B cell (primary cell): ENCODE results near the gene RAB3A.
A peak's percentile ranks its signal among the peaks of the same experiment; 100 is the strongest.

ENCODE experiments used
- CTCF ChIP-seq: fragments of 200-600 bp; IDR thresholded peaks from one replicate; pipeline ENCODE4 v1.8.0; 2022; ENCODE audit warnings: antibody characterized with exemption, mild to moderate bottlenecking
- EZH2 ChIP-seq: IDR thresholded peaks from 2 replicates; pipeline ENCODE4 v1.6.1; 2012; ENCODE audit warnings: borderline replicate concordance, low read depth, mild to moderate bottlenecking, moderate library complexity, low read length; ENCODE audit not compliant: insufficient read depth, poor library complexity, severe bottlenecking

GRCh38 chr19:18192673-18193387 lies 11.0 kb downstream of the RAB3A start, which contains the start of gene MPV17L2:
- TF ChIP-seq CTCF (no peak), EZH2 (peak; percentile 79)
